Measurements from ENCODE around the gene CRNKL1. TPM values are rescaled to one million over a fixed set of nuclear protein-coding genes. Genes with fewer than 3 reads are reported as not detected.

The CRNKL1 gene
- total RNA-seq (2014; rRNA removed) = 30.1 and 31.1 TPM in 2 replicates
- polyA plus RNA-seq (2012) = 10.4 TPM

DNA sequence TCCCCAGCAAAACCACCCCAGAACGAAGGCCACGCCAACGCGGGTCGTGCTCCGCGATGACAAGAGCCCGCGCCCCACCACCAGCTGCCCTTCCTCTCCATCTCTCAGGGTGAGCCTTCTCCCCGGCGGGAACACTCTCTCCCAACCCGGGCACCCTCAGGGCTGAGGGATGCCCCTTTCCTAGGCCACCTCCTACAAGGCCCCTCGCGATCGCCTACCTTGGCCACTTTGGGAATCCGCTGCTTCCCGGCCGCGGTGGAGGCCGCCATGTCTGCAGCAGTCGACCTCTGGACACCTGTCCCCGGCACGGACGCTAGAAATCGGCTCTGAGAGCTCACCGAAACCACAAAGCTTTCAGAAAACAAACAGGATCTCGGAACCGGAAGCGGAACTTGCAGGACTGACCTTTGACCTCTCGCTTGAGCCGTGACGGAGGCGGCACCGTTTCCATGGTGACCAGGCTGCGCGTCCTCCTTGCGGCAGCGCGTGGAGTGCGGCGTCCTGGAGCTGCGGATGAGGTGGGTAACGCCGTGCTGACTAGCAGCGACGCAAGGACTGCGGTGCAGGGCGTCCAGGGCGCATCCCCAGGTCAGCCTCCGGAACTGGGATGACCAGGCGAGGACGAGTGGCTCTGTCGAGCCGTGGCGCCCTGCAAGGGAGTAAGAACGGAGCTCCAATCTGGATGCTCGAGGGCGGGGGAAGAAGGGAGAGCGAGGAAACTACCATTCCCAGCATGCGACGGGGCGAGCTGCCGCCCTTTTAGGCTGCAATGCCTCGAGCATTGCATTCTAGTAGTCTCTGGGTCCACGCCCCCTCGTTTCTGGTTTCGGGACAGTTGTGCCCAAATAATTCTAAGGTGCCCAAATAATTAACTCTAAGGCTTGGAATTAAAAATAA, at the start of gene CRNKL1, which contains the start of gene CFAP61:
Gene CRNKL1, minus strand, starts transcription at position 393 of the 897 bp plus-strand sequence. Its CDS starts 124 bp downstream, at position 269.
Gene CFAP61, plus strand, starts transcription at position 459 of the 897 bp plus-strand sequence. CDS start 4,122 bp downstream, outside the sequence.
- DNase-seq (ENCODE audit: low read depth) = peak; percentile 95

DNA sequence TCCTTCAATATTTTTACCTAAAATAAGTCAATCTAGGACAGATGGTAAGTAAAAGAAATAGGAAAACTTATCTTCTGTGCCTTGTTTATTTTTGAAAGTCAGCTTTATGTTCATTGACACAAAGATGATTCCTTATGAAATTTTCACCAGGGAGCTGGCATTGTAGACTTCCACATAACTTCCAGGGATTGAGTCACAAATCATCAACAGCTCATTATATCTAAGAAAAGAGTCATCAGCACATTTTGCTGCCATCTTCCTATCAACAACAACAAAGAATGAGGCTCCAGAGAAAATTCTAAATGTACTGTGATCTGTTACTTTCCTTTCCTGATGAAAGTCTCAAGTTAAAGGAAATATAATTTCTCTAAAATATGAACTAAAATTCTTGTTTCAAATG, 48.6 kb upstream of the CRNKL1 start:
- DNase-seq (ENCODE audit: low read depth) = no peak

DNA sequence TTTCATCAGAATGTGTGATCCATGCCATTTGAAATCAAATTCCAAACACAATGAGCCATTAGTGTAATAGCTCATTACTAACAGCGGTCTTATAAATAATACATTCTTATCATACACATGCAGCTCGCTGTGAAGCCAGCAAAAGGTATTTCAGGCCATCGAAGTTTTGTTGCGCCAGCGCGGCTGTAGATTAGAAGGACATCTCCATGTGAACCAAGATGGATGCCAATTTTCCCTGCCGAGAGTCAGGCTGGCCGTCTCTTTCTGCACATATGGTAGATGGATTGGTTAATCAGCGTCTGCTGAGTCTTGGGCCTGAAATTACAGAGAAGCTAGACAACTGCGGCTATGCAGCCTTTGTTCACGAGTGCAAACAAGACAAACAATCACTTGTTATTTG, 44.2 kb upstream of the CRNKL1 start:
- no peak for DNase-seq (ENCODE audit: low read depth)

DNA sequence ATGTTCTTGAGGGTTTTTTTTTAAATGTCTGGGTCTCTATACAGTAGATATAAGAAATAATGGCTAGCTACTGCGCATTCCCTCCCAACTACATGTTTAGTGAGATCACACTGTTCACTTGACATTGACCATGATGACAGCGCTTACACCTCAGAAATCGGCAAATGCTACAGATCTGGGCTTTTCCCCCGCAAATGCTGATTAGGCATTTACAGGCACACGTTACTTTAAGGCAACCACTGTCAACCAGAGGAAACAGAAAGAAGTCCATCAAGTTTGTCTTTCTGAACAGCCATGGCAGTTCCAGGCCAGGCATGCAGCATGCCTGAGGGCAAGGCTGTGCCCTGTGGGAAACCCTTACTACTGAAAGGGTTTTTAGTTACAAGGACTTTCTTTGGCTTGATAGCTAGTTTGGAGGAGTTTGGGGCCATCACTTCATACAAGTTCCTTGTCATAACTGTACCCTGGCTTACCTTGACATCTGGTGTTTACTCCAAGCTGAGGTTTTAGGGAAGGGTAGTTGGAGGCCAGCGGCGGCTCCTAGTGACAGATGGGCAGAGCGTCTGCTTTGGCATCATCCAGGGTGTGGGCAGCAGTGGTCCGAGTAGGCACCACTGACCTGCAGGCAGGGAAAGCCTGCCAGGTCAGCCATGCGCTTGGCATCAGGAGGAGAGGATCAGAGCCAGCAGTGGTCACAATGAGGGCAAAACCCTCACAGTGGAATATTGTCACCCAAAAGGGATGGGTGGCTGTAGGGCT, 43.0 kb upstream of the CRNKL1 start:
- no peak for DNase-seq (ENCODE audit: low read depth)

DNA sequence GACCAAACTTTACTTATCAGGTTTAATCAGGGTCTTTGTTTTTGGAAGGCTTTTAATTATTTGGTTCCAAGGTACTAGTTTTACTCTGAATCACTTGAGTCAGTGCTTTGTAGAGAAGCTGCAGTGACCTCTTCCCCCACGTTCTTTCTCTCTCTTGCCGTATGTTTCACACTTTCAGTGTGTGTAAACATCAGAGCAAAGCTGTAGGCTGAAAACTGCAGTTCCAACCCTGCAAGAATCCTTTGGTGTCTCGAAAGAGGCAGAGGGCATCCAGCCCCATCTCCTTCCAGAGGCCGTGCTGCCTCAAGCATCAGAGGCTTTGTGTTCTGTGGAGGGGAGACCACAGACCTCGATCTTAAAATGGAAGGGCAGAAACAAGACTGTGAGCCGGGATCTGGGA, 42.1 kb upstream of the CRNKL1 start:
- DNase-seq (ENCODE audit: low read depth) = no peak

DNA sequence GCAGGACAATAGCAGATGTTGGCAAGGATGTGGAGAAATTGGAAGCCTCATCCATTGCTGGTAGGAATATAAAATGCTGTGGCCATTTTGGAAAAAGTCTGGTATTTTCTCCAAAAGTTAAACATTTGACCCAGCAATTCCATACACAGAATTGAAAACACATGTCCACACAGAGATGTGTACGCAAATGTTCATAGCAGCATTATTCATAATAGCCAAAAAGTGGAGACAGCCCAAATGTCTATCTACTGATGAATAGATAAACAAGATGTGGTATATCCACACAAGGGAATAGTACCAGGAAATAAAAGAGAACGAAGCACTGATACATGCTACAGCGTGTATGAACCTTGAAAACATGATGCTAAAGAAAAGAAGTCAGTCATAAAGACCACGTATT, 40.6 kb upstream of the CRNKL1 start:
- DNase-seq (ENCODE audit: low read depth) = no peak

DNA sequence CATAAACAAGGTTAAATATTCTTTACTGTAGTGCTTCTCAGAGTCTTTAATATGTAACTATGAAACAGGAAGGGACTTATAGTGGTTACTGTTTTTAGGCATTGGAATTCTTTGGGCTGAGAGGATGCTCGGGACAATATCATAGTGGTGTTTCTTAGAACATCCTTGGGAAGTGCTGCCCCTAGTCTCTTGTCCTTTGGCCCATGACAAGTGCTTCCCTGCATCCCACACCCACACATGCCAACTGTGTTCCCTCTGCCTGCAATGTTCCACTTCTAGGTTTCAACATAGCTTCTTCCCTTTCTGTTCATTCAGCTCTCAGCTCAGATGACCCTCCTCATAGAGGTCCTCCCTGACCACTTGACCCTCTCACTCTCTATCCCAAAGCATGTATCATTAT, 37.7 kb upstream of the CRNKL1 start:
- DNase-seq (ENCODE audit: low read depth) = no peak

DNA sequence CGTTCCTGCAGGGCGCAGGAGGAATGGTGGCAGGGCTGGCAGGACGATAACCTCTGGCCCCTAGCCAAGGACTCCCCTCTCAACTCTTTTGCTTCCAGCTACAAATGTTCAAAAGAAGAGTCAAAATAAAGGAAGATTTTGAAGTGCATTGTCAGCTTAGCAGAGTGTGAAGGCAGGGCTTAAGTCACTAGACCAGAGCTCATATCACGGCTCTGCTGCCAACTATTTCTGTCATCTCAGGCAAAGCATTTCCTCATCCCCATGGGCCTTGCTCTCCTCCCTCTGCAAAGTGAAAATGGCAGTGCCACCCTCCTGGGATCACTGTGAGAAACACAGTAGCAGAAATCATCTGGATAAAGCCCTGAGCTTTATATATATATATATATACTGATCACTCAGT, 36.8 kb upstream of the CRNKL1 start:
- no peak for DNase-seq (ENCODE audit: low read depth)

DNA sequence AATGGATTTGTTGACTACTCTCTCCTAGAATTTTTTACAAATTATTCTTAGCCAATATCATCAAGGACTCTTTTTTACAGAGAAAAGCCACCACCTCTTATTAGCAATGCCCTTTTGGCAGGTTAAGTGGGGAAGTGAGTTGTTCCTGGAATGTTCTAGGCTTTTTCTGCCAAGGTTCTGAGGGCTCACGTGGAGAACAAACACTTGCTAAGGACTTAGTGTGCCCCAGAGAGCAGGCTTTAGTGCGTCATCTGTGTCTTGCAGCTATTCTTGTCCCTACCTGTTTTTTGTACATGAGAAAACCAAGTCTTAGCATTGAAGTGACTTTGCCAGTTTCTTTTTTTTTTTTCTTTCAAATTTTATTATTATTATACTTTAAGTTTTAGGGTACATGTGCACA, 33.5 kb upstream of the CRNKL1 start:
- no peak for DNase-seq (ENCODE audit: low read depth)

DNA sequence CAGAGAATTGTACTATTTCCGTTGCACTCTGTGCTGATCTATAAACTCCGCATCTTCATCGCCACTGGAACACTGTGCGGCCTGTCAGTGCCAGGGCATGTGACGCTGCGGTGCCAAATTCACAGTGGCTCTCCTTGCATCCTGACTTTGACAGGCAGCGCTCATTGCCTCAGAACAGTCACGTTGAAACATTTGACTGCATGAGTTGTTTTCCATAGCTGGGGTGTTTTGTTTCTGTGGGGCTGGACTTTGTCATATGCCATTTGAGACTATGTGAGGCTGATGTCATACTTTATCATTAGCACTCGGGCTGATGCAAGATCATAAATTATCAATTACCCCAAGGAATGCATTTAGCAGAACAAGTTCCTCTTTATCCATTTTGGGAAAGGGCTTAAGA, 32.8 kb upstream of the CRNKL1 start:
- DNase-seq (ENCODE audit: low read depth) = no peak

DNA sequence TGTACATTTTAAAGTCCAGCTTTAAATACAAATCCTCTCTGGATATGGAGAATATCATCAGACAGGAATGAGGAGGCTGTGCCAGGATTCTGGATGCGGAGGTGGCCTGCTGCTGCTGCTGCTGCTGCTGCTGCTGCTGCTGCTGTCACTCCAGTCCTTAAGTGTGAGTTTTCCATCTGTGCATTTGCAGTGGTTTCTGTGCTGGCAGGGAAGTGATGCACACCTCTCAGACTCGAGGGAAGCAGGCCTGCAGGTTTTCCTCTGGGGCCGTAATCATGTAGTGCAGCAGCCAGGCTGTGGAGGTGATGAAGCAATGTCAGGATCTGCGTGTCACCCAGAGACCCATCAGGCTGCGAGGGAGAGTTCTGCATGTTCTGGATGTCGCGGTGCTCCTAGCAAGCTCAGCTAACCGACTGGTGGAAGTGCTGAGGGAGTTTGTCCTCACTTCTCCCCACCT, 32.1 kb upstream of the CRNKL1 start:
- DNase-seq (ENCODE audit: low read depth) = peak; percentile 51

DNA sequence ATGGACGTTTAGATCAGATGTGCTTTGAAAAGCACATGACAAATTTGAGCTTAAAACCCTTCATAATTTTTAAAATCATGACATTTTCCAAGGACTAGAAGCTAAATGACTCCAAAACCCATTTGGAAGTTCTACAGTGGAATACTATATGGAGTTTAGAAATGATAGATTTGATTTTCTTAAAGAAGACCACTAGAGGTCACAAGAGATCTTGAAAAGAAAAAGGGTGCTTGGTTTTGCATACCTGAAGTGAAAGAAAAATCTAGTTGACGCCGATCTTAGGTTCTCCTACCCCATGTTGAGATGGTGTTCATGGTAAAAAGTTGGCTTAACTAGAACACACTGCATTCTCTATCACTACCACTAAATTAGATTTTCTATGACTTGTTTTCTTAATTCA, 31.5 kb upstream of the CRNKL1 start:
- peak; percentile 27 for DNase-seq (ENCODE audit: low read depth)

DNA sequence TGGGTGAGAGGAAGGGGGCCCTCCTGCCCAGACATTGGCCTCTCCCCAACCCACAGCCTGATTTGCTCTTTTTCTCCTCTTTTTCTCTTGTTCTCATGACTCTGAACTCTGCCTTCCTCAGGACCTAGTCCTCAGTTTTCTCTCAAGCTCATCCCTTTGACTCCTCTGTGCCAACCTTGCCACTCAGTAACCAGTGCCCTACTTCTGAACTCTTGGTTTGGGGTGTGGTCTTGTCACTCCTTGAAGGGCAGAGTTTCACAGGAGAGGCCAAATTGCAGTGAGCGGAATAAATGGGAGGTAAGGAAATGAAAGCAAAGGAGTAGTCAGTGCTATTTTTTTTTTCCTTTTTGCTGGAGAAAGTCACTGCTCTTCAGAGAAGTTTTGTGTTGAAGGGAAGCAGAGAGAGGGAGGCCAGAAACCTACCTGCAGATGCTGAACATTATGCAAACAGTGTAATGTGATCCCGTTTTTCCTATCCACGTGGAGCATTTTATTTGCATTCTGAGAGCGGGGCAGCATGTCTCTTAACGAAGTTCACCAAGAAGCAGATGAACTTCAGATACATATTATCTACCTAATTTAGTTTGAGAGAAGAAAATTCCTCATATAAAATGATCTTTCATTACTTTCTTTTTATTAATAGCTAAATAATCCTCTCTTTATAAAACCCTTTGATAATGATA, 27.0 kb upstream of the CRNKL1 start:
- no peak for DNase-seq (ENCODE audit: low read depth)

DNA sequence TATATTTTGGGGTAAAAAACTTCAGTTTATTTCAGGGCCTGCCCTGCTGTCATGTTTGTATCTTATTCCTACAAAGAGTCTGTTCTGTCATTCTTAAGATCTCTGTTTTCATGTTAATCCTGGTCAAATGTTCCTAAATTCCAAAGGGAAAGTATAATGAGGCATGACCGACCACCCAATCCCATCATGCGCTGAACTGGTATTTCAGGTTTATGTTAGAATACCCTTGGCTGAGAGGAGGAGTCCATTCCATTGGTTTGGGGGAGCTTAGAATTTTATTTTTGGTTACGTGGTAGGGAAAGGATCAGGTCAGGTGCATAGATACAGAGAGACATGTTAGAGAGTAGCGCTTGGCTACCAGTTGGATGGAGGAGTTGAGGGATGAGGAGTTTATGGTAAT, 25.8 kb upstream of the CRNKL1 start:
- no peak for DNase-seq (ENCODE audit: low read depth)

DNA sequence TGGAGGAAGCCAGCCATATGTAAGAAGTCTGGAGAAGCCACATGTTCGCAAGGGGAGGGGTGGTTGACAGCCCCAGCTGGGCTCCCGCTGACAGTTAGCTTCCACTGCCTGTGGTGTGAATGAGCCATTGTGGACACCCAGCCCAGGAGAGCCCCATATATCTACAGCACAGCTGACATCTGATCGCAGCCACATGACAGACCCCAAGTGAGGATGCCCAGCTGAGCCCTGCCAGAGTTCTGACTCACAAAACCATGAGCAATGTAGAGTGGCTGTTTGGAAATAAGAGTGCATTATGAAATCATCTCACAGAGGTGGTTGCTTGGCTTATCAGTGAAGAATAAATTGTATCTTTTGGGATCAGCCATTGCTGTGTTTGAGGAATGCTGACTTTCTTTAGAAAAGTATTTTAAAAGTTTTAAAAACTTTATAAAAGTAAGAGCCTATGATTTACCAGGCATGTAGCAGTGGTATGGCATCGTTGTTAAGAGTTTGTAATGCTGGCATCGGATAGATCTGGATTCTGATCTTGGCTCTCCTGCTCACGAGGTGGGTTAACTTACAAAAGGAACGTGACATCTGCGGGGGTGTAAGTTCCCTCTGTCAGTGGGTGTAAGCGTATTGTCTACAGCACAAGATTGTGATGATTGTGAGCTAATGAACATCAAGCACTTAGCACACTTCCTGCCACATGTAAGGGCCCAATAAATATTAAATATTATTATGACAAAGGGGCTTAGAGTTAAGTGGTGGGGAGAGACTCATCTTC, 24.2 kb upstream of the CRNKL1 start:
- DNase-seq (ENCODE audit: low read depth) = peak; percentile 98

DNA sequence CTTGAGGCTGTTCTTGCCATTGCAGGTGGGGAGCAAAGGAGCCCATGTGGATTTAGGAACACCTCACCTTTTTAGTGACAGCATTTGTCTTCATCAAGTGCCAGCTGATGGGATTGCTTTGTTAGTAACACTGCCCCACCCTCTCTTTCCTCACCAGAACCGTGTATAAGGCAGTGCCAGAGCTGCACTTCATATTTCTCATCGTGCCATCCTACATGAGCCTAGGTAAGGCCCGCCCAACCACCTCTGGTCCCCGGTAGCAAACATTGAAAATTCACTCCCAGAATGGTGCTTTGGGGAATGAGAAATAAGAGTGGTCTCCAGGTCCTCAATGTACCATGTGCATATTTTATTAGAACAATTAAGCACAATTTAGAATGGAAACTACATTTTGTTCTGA, 22.8 kb upstream of the CRNKL1 start:
- no peak for DNase-seq (ENCODE audit: low read depth)

DNA sequence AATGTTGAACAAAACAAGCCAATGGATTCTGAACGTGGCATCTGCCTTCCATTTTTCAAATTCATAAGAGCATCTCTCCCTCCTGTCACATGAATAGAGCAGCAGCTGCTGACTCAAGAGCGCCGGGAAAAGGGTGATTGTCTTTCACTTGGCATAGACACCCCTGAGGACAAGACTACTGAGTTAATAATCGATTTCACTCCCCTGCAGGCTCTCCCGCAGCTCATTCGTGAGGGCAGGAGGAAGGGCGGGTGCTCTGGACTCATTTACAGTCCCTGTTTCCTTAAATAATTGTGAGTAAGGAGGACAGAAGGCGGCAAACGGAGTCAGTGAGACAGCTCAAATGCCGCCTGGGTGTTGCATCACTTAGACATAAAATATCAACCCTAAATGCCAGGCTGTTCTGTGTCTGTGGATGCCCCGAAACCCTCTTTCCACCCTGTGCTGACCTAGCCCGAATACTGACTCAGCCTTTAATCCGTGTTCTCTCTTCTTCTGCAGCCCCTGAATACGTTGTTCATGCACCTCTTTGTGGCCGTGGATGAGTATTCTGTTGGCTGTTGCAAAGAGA, 21.6 kb upstream of the CRNKL1 start:
- peak; percentile 60 for DNase-seq (ENCODE audit: low read depth)

DNA sequence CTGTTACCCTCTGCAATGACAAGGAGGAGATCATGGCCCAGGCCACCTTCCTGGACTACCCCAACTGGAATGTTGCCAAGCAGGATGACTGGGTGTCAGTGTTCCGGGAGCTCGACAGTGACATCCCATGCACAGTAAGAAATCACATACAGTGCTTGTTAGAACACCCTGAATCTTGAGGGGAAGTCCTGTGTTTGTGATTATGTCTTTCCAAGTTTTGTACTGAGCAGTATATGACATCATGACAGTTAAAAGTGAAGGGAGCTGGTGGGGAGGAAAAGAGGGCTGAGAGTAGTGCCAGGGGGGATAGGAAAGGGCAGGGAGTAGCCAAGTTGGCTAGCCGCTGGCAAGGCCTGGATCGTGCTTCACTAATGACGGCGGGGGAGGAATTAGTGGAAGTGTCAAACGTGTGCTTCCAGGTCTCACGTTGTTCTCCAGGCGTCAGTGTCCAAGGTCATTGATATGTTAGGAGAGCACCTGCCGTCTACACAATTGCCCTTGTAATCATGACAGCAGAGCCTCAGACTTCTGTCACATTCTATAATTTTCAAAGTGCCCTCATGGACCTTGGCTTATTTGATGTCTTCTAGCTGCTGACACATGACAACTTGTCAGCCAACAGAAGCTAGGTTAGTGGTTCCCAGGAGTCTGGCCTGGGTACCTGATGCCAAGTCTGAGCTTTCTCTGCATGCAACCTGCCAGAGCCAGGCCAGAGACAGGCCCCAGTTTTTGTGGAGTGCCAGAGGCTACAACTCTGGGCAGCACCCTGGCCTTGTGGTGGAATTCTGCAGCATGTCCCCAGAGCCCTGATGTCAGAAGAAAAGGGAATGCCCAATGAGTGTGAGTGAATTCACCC, 18.8 kb upstream of the CRNKL1 start:
- no peak for DNase-seq (ENCODE audit: low read depth)

DNA sequence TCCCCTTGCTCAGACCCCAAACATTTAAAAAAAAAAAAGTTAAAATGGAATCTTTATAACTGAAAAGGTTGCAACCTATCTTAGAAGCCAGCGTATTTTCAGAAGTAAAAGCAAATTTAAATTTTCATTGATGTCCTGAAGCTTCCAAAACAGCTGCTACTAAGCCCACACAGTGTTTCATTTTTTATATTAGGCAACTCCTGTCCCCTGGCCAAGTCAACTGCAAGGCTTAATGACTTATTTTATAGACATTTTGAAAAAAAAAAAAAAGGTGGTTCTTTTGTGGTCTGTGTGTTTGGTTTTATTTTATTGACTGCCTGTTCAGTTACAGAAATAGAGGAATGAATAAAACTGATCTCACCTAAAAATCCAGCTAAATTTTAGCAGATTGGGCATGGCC, 13.1 kb upstream of the CRNKL1 start:
- peak; percentile 62 for DNase-seq (ENCODE audit: low read depth)
